Measurements from ENCODE around the gene DTX4. TPM values are rescaled to one million over a fixed set of nuclear protein-coding genes. Genes with fewer than 3 reads are reported as not detected.

Gene DTX4
- total RNA-seq, 2 experiments from 2014 or later, result 0.93 to 1.0 TPM

DNA sequence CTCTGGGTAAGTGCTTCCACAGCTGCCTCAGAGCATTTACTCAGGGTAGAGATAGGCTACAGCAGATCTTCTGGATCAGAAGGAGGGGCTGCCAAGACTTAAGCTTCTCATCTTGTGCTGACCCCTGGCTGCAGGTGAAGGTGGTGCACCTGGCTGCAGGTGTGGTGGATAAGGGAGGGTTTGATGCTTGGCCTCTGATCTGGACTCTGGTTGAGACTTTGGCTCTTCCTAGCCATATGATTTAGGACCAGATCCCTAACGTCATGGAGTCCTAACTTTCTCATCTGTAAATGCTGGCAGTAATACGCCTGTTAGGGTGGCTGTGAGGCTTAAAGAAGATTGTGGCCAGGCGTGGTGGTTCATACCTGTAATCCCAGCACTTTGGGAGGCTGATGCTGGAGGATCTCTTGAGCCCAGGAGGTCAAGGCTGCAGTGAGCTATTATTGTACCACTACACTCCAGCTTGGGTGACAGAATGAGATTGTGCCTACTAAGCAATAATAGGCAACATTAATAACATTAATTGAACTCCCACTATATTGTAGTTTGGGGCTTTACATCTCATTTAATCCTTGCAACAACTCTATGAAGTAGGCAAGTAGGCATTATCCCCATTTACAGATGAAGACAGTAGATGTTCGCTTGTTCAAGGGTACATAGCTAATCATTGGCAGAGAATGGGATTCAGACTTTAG, 10.7 kb downstream of the DTX4 start:
- Histone ChIP-seq H3K4me3 (ENCODE audit: low read length) (no peak overlapping the region), H3K4me1 (ENCODE audit: insufficient read depth, low read length) (peaks cover 6% of the 10 kb centered on the region), H3K36me3 (ENCODE audit: insufficient read depth, low read length) (no peaks in the 10 kb centered on the region), H3K27me3 (ENCODE audit: control insufficient read depth in 1 of 2, insufficient read depth in 2 of 2, low read length in 2 of 2) (no peaks in the 10 kb centered on the region), H3K9me3 (ENCODE audit: control insufficient read depth in 1 of 2, insufficient read depth in 1 of 2, low read length in 2 of 2) (peaks cover 0 to 4% of the 10 kb centered on the region in 2 experiments), H3K27ac (ENCODE audit: low read depth in 1 of 2, low read length in 2 of 2) (no peak overlapping the region)
- CTCF ChIA-PET, result interaction anchor here (0.7 to 2.7 kb wide), 3 partner anchors 10 to 16 kb away, joined by 3 to 15 read pairs (median 4); partner anchors contain the start of gene DTX4
- intact Hi-C loops (cut with DNase I, micrococcal nuclease), result no loop called here
- H3K27me3 Mint-ChIP-seq, result no peaks in the 10 kb centered on the region
- POLR2A ChIA-PET, result interaction anchor here (0.6 kb wide), 1 partner anchor 10 kb away, joined by 4 read pairs; the partner anchor contains the start of gene DTX4
- H3K4me3 Mint-ChIP-seq, result no peak overlapping the region
- ATAC-seq (ENCODE audit: poor library complexity), result peak; percentile 62
- H3K36me3 Mint-ChIP-seq (ENCODE audit: low read depth), result no peaks in the 10 kb centered on the region
- H3K27ac Mint-ChIP-seq, result no peak overlapping the region
- DNase-seq, result peak in 7 of 14 experiments; percentile 3 to 60 (median 25)
- TF ChIP-seq, protein P1, sequence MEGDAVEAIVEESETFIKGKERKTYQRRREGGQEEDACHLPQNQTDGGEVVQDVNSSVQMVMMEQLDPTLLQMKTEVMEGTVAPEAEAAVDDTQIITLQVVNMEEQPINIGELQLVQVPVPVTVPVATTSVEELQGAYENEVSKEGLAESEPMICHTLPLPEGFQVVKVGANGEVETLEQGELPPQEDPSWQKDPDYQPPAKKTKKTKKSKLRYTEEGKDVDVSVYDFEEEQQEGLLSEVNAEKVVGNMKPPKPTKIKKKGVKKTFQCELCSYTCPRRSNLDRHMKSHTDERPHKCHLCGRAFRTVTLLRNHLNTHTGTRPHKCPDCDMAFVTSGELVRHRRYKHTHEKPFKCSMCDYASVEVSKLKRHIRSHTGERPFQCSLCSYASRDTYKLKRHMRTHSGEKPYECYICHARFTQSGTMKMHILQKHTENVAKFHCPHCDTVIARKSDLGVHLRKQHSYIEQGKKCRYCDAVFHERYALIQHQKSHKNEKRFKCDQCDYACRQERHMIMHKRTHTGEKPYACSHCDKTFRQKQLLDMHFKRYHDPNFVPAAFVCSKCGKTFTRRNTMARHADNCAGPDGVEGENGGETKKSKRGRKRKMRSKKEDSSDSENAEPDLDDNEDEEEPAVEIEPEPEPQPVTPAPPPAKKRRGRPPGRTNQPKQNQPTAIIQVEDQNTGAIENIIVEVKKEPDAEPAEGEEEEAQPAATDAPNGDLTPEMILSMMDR (IDR thresholded peaks at IDR 0.05), result no peak
- H3K4me1 Mint-ChIP-seq (ENCODE audit: low read depth), result no peaks in the 10 kb centered on the region
- no peaks in the 10 kb centered on the region for H3K9me3 Mint-ChIP-seq

DNA sequence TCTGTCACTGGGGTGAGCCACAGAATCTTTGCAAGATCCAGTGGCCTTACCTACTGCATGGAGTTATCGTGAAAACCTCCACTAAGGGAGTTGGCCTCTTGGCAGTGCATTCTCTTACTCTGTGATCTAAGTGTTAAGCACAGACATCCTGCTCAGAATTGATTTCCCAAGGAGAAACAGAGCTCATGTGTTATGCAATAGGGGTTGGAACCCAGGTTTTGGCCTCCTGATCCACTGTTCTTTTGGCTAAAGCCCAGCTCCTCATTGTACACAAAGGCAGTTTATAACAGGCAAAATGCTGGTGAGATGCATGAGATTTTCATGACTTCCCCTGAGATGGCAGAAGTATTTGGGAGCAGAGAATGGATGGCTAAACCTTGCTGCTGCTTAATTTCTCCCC, 11.8 kb downstream of the DTX4 start:
- intact Hi-C loops (cut with DNase I, micrococcal nuclease), result no loop called here
- TF ChIP-seq, protein P1 (IDR thresholded peaks at IDR 0.05), result no peak
- Mint-ChIP-seq H3K4me3 (no peak overlapping the region), H3K4me1 (ENCODE audit: low read depth) (no peaks in the 10 kb centered on the region), H3K9me3 (no peaks in the 10 kb centered on the region), H3K27ac (no peak overlapping the region), H3K27me3 (no peaks in the 10 kb centered on the region), H3K36me3 (ENCODE audit: low read depth) (no peaks in the 10 kb centered on the region)
- no peak overlapping the region for H3K4me3 ChIP-seq (ENCODE audit: low read length)
- no peaks in the 10 kb centered on the region for H3K36me3 ChIP-seq (ENCODE audit: insufficient read depth, low read length)
- H3K9me3 ChIP-seq (ENCODE audit: control insufficient read depth in 1 of 2, insufficient read depth in 1 of 2, low read length in 2 of 2), result peaks cover 0 to 4% of the 10 kb centered on the region in 2 experiments
- POLR2A ChIA-PET, result no interaction called here
- H3K27me3 ChIP-seq (ENCODE audit: control insufficient read depth in 1 of 2, insufficient read depth in 2 of 2, low read length in 2 of 2), result no peaks in the 10 kb centered on the region
- no peak for DNase-seq
- no peak overlapping the region for H3K27ac ChIP-seq (ENCODE audit: low read depth in 1 of 2, low read length in 2 of 2)
- peaks cover 6% of the 10 kb centered on the region for H3K4me1 ChIP-seq (ENCODE audit: insufficient read depth, low read length)
- no peak for ATAC-seq (ENCODE audit: poor library complexity)
- CTCF ChIA-PET, result interaction anchor here (2.7 kb wide), 1 partner anchor 13 kb away, joined by 15 read pairs; the partner anchor contains the start of gene DTX4

DNA sequence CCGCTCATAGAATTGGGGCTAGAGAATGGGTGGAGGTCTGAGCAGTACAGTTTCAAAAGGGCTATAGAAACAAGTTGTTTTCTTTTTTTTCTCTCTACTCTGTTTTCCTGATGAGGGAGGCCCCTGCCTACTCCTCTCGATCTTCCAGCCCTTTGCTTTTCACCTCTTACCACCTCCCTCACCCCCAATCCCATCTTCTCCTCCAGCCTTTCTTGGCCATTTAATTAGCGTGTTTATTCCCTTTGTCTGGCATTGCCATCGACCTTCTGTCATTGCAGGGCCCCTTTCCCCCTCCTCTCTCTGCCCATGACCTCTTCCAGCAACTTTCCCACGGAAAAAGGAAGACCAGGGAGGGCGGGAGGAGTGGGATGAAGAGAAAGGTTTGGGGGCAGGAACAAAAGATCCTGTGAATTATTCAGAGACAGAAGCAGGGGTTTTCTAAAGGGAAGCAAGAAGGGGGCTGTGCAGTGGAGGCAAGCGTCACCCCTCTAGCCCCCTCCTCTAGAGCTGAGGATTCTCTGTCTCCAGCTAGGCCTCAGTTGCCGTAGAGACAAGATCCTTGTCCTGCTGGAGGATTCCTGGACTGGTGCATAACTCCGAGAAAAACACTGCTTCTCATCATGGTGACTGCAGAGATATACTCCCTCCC, 12.9 kb downstream of the DTX4 start:
- intact Hi-C loops (cut with DNase I, micrococcal nuclease), result no loop called here
- Mint-ChIP-seq H3K36me3 (ENCODE audit: low read depth) (no peaks in the 10 kb centered on the region), H3K4me1 (ENCODE audit: low read depth) (no peaks in the 10 kb centered on the region), H3K9me3 (no peaks in the 10 kb centered on the region), H3K27ac (no peak overlapping the region), H3K4me3 (no peak overlapping the region), H3K27me3 (no peaks in the 10 kb centered on the region)
- Histone ChIP-seq H3K36me3 (ENCODE audit: insufficient read depth, low read length) (no peaks in the 10 kb centered on the region), H3K9me3 (ENCODE audit: control insufficient read depth in 1 of 2, insufficient read depth in 1 of 2, low read length in 2 of 2) (no peaks in the 10 kb centered on the region), H3K4me3 (ENCODE audit: low read length) (no peak overlapping the region), H3K27ac (ENCODE audit: low read depth in 1 of 2, low read length in 2 of 2) (no peak overlapping the region), H3K4me1 (ENCODE audit: insufficient read depth, low read length) (peaks cover 6% of the 10 kb centered on the region), H3K27me3 (ENCODE audit: control insufficient read depth in 1 of 2, insufficient read depth in 2 of 2, low read length in 2 of 2) (no peaks in the 10 kb centered on the region)
- CTCF ChIA-PET, result interaction anchor here (1.8 to 2.9 kb wide), 4 partner anchors 8 to 14 kb away, joined by 6 to 26 read pairs (median 13); partner anchors contain the start of gene DTX4
- DNase-seq (no peak), ATAC-seq (ENCODE audit: poor library complexity) (no peak)
- TF ChIP-seq, protein P1 (IDR thresholded peaks at IDR 0.05), result no peak
- POLR2A ChIA-PET, result no interaction called here
